Lung (tissue), 12 donors: ENCODE measurements around the gene C3orf18. TPM values are rescaled to one million over a fixed set of nuclear protein-coding genes. Genes with fewer than 3 reads are reported as not detected.
A peak's percentile ranks its signal among the peaks of the same experiment; 100 is the strongest.

Source experiments
- ATAC-seq: fragments of 200-7000 bp; cut with Tn5 transposase; one replicate; pipeline ENCODE4 v1.9.1; 2020; ENCODE audit warnings: moderate number of reproducible peaks; ENCODE audit not compliant: insufficient read depth, low FRiP score
- DNase-seq, 3 donors: peaks; one replicate each; pipeline ENCODE4 v3.0.0-alpha.2; 2013 to 2017
- H3K27ac ChIP-seq, 2 donors: one replicate each; pipeline ENCODE4 v1.5.1; 2013; ENCODE audit warnings: mild to moderate bottlenecking in 2 of 2, moderate library complexity in 2 of 2, control low read depth in 1 of 2, inconsistent platforms in 1 of 2, low read depth in 1 of 2, low read length in 1 of 2
- H3K27me3 ChIP-seq, 3 donors: one replicate each; pipeline ENCODE4 v1.5.1; 2013; ENCODE audit warnings: low read length in 2 of 3; ENCODE audit not compliant: control insufficient read depth in 3 of 3, insufficient read depth in 3 of 3
- H3K36me3 ChIP-seq, 4 donors: one replicate each; pipeline ENCODE4 v1.5.1; 2013; ENCODE audit warnings: low read length in 4 of 4, mild to moderate bottlenecking in 1 of 4, moderate library complexity in 1 of 4; ENCODE audit not compliant: control insufficient read depth in 4 of 4, insufficient read depth in 4 of 4
- H3K4me1 ChIP-seq, 5 donors: one replicate each; pipeline ENCODE4 v1.5.1; 2013; ENCODE audit warnings: low read length in 5 of 5, mild to moderate bottlenecking in 2 of 5, moderate library complexity in 1 of 5; ENCODE audit not compliant: control insufficient read depth in 5 of 5, insufficient read depth in 5 of 5
- H3K4me3 ChIP-seq: one replicate; pipeline ENCODE4 v1.5.1; 2013; ENCODE audit warnings: mild to moderate bottlenecking, control low read depth, moderate library complexity
- H3K9ac ChIP-seq, 2 donors: one replicate each; pipeline ENCODE4 v1.5.1; 2013; ENCODE audit warnings: low read length in 2 of 2, control low read depth in 1 of 2; ENCODE audit not compliant: insufficient read depth in 1 of 2
- H3K9me3 ChIP-seq, 4 donors: one replicate each; pipeline ENCODE4 v1.5.1; 2013; ENCODE audit warnings: low read length in 3 of 4, mild to moderate bottlenecking in 1 of 4, moderate library complexity in 1 of 4; ENCODE audit not compliant: control insufficient read depth in 4 of 4, insufficient read depth in 3 of 4
- CTCF ChIP-seq: IDR thresholded peaks from 2 replicates; pipeline ENCODE4 v1.5.1; 2012; ENCODE audit warnings: mild to moderate bottlenecking; ENCODE audit errors: control extremely low read depth, extremely low read depth
- WGBS, 2 donors: extraction: QIAGEN DNeasy Blood & Tissue Kit; methylation state at CpG; one replicate each; pipeline ENCODE4 v1.1.7; 2013; 5-methylcytosine and 5-hydroxymethylcytosine counted together
- polyA plus RNA-seq, 2 donors: library from polyadenylated mRNA; stranded (reverse); fragments of 200-250 nt; gene quantifications; one replicate each; pipeline ENCODE4 v1.2.1, GENCODE V29; 2013
- total RNA-seq, 2 donors: library from RNA; depleted of rRNA in 1 of 2; stranded (reverse); fragments of >200 nt in 1 of 2; gene quantifications; one replicate each; pipeline ENCODE4 v1.2.1, GENCODE V29; 2014 to 2021
- donor health status: control.
- donor health status: control.
- donor health status: Bipolar disorder and iron deficiency.
- donor health status: healthy.
- donor health status: DM: yes; HTN: yes; CAD: no.

C3orf18 gene
- total and polyA plus RNA-seq, 4 donors, result 2.7 to 7.0 (median 4.5) TPM

- Histone ChIP-seq H3K9me3 (no peaks in the 10 kb centered on the region), H3K36me3 (peaks cover 6 to 39% (median 31%) of the 10 kb centered on the region in 4 donors), H3K27ac (peak overlapping the region; percentile 89 to 93), H3K4me3 (peak overlapping the region; percentile 79), H3K9ac (peak overlapping the region; percentile 11 to 66), H3K27me3 (no peaks in the 10 kb centered on the region), H3K4me1 (peaks cover 6 to 51% (median 37%) of the 10 kb centered on the region in 5 donors)
- DNase-seq (no peak), ATAC-seq (no peak)
- TF ChIP-seq CTCF, result no peak
- 67 to 78% methylated on average over 3 of the region's 3 CpGs for WGBS, 2 donors
Observed at GRCh38 chr3:50609763-50610085, 42.2 kb upstream of the C3orf18 start.

GRCh38 chr3:50609071-50609762, 41.7 kb upstream of the C3orf18 start:
- Histone ChIP-seq H3K4me1 (peaks cover 6 to 51% (median 37%) of the 10 kb centered on the region in 5 donors), H3K36me3 (peaks cover 6 to 40% (median 35%) of the 10 kb centered on the region in 4 donors), H3K27me3 (no peaks in the 10 kb centered on the region), H3K27ac (peak overlapping the region; percentile 89 to 93), H3K9ac (peak overlapping the region in 1 of 2 donors; percentile 26), H3K4me3 (peak overlapping the region; percentile 79), H3K9me3 (no peaks in the 10 kb centered on the region)
- WGBS, 2 donors, result 57 to 71% methylated on average over 5 of the region's 5 CpGs
- DNase-seq, result no peak
- no peak for ATAC-seq
- TF ChIP-seq CTCF, result no peak

- DNase-seq, result no peak
- 67 to 85% methylated on average over 7 of the region's 7 CpGs for WGBS, 2 donors
Observed at GRCh38 chr3:50608278-50608677, 40.7 kb upstream of the C3orf18 start.

More at GRCh38 chr3:50608278-50608677, 40.7 kb upstream of the C3orf18 start:
- H3K9me3 ChIP-seq, result no peaks in the 10 kb centered on the region
- TF ChIP-seq CTCF, result no peak
- H3K4me3 ChIP-seq, result no peak overlapping the region
- H3K36me3 ChIP-seq, result peaks cover 6 to 40% (median 36%) of the 10 kb centered on the region in 4 donors
- H3K27me3 ChIP-seq, result no peaks in the 10 kb centered on the region
- peaks cover 6 to 46% (median 31%) of the 10 kb centered on the region in 5 donors for H3K4me1 ChIP-seq
- no peak overlapping the region for H3K9ac ChIP-seq
- no peak for ATAC-seq
- H3K27ac ChIP-seq, result peak overlapping the region; percentile 37 to 43
